SJCRH30 (cell line): Measurements from ENCODE around the gene IER2. TPM values are rescaled to one million over a fixed set of nuclear protein-coding genes. Genes with fewer than 3 reads are reported as not detected.

ENCODE experiments used
- DNase-seq, 2 experiments: peaks; one replicate each; pipeline ENCODE4 v3.0.0-alpha.2; 2015 to 2020
- H3K27ac ChIP-seq: fragments of 250-450 bp; sonication (Bioruptor Pico); 2 replicates; pipeline ENCODE4 v1.5.1; 2020; ENCODE audit warnings: mild to moderate bottlenecking, moderate library complexity
- H3K27me3 ChIP-seq: fragments of 250-450 bp; sonication (Bioruptor Pico); 2 replicates; pipeline ENCODE4 v1.5.1; 2020; ENCODE audit warnings: mild to moderate bottlenecking, moderate library complexity
- H3K36me3 ChIP-seq: fragments of 250-450 bp; sonication (Bioruptor Pico); 2 replicates; pipeline ENCODE4 v1.5.1; 2020; ENCODE audit warnings: mild to moderate bottlenecking, moderate library complexity
- H3K4me1 ChIP-seq: fragments of 250-450 bp; sonication (Bioruptor Pico); 2 replicates; pipeline ENCODE4 v1.5.1; 2020; ENCODE audit warnings: mild to moderate bottlenecking, moderate library complexity
- H3K4me3 ChIP-seq: fragments of 250-450 bp; sonication (Bioruptor Pico); 2 replicates; pipeline ENCODE4 v1.5.1; 2020; ENCODE audit warnings: mild to moderate bottlenecking, moderate library complexity
- H3K9me3 ChIP-seq: fragments of 250-450 bp; sonication (Bioruptor Pico); replicated peaks from 2 replicates; pipeline ENCODE4 v1.5.1; 2020; ENCODE audit warnings: mild to moderate bottlenecking, moderate library complexity
- total RNA-seq: library from RNA; depleted of rRNA; stranded (reverse); fragments of >200 nt; shearing (Covaris generic); gene quantifications from 2 replicates; pipeline ENCODE4 v1.2.3, GENCODE V29; 2014

The IER2 gene
- total RNA-seq, 1 experiment from 2014 or later, result 31.7 TPM

GRCh38 chr19:13116282-13117175 lies 33.7 kb upstream of the IER2 start, which contains the start of gene TRMT1:
Gene TRMT1, minus strand, starts transcription at chr19:13116740. Its CDS starts 341 bp downstream, at chr19:13116399.
- Histone ChIP-seq H3K4me1 (no peaks in the 10 kb centered on the region; the same call in 1 of the 2 replicates), H3K27me3 (no peaks in the 10 kb centered on the region), H3K27ac (peak within 1 kb of the TSS; percentile 95), H3K9me3 (no peaks in the 10 kb centered on the region), H3K36me3 (peaks cover 31% of the 10 kb centered on the region), H3K4me3 (peak within 1 kb of the TSS; percentile 83)
- DNase-seq, result peak; percentile 98

- peak overlapping the region; percentile 95; the same call in 1 of the 2 replicates for H3K27ac ChIP-seq
Measured at GRCh38 chr19:13117176-13117771, 32.9 kb upstream of the IER2 start.

GRCh38 chr19:13117772-13118423 lies 32.3 kb upstream of the IER2 start, which contains the start of gene NACC1:
Gene NACC1, plus strand, starts transcription at chr19:13118264. Its CDS starts 16,944 bp downstream, at chr19:13135208.
- Histone ChIP-seq H3K27me3 (no peaks in the 10 kb centered on the region), H3K27ac (peak within 1 kb of the TSS; percentile 67; the same call in 1 of the 2 replicates), H3K4me3 (peak within 1 kb of the TSS; percentile 98), H3K4me1 (no peaks in the 10 kb centered on the region; the same call in 1 of the 2 replicates), H3K9me3 (no peaks in the 10 kb centered on the region), H3K36me3 (peaks cover 30% of the 10 kb centered on the region)
- peak; percentile 96 to 98 for DNase-seq

More at GRCh38 chr19:13117176-13117771, 32.9 kb upstream of the IER2 start:
- no peaks in the 10 kb centered on the region; the same call in 1 of the 2 replicates for H3K4me1 ChIP-seq
- peak overlapping the region; percentile 83 for H3K4me3 ChIP-seq
- DNase-seq, result peak in 1 of 2 experiments; percentile 38
- no peaks in the 10 kb centered on the region for H3K27me3 ChIP-seq
- no peaks in the 10 kb centered on the region for H3K9me3 ChIP-seq
- peaks cover 30% of the 10 kb centered on the region for H3K36me3 ChIP-seq

GRCh38 chr19:13118424-13119193 lies 31.6 kb upstream of the IER2 start:
- peak overlapping the region; percentile 67; the same call in 1 of the 2 replicates for H3K27ac ChIP-seq
- peak; percentile 81 to 88 for DNase-seq
- H3K9me3 ChIP-seq, result no peaks in the 10 kb centered on the region
- peaks cover 28% of the 10 kb centered on the region for H3K36me3 ChIP-seq
- peak overlapping the region; percentile 98 for H3K4me3 ChIP-seq
- H3K27me3 ChIP-seq, result no peaks in the 10 kb centered on the region
- no peaks in the 10 kb centered on the region; the same call in 1 of the 2 replicates for H3K4me1 ChIP-seq

DNA sequence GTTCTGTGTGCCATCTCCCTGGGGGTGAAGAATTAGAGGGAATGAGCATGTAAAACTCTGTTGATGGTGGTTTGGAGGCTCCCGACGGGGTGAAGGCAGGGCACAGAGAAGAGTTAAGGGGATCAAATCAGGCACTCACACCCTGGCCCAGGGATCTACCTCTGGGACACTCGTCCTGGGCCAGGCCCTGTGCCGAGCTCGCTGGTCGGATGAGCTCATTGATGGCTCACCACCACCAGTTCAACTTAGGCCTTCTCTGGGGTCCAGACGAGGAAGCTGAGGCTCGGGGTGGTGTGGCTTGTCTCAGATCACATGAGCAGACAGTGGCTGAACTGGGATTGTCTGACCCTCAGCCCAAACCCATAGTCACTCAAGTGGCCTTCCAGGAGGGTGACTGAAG lies 30.6 kb upstream of the IER2 start:
- no peak for DNase-seq
- Histone ChIP-seq H3K9me3 (no peaks in the 10 kb centered on the region), H3K4me3 (no peak overlapping the region), H3K36me3 (peaks cover 27% of the 10 kb centered on the region), H3K27me3 (no peaks in the 10 kb centered on the region), H3K27ac (no peak overlapping the region), H3K4me1 (no peaks in the 10 kb centered on the region; the same call in 1 of the 2 replicates)

DNA sequence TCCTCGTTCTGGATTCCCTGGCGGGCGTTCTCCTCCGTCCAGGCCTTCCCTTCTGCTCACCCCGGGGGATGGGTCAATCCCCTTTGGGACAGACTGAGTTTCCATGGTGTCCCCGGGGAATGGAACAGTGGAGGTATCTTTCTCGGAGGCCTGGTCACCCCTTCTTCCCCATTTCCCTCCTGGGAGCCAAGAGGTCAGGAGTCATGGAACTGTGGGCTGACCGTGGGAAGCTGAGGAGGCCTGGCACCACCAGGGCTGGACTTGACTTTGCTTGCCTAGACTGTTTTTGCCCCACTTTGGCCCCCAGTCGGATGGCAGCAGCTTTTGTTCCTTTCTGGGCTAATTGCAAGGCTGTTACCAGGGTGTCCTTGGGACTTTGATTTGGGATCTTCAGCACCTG lies 30.2 kb upstream of the IER2 start:
- Histone ChIP-seq H3K36me3 (peaks cover 27% of the 10 kb centered on the region), H3K4me3 (no peak overlapping the region), H3K27ac (no peak overlapping the region), H3K4me1 (no peaks in the 10 kb centered on the region; the same call in 1 of the 2 replicates), H3K9me3 (no peaks in the 10 kb centered on the region), H3K27me3 (no peaks in the 10 kb centered on the region)
- DNase-seq, result no peak

- no peak for DNase-seq
- Histone ChIP-seq H3K27me3 (no peaks in the 10 kb centered on the region), H3K27ac (no peak overlapping the region), H3K36me3 (peaks cover 28% of the 10 kb centered on the region), H3K9me3 (no peaks in the 10 kb centered on the region), H3K4me3 (no peak overlapping the region), H3K4me1 (no peaks in the 10 kb centered on the region)
Measured at GRCh38 chr19:13120817-13121216, 29.4 kb upstream of the IER2 start.

GRCh38 chr19:13121551-13122274 lies 28.5 kb upstream of the IER2 start:
- no peak overlapping the region for H3K4me3 ChIP-seq
- H3K4me1 ChIP-seq, result 0 out of 2 replicates have a peak, but pooled peaks cover 3% of the 10 kb centered on the region
- no peaks in the 10 kb centered on the region for H3K9me3 ChIP-seq
- no peak overlapping the region for H3K27ac ChIP-seq
- no peak for DNase-seq
- peaks cover 35% of the 10 kb centered on the region for H3K36me3 ChIP-seq
- H3K27me3 ChIP-seq, result no peaks in the 10 kb centered on the region

GRCh38 chr19:13122275-13122878 lies 27.8 kb upstream of the IER2 start:
- peaks cover 4% of the 10 kb centered on the region for H3K4me1 ChIP-seq
- peaks cover 38% of the 10 kb centered on the region for H3K36me3 ChIP-seq
- no peaks in the 10 kb centered on the region for H3K9me3 ChIP-seq
- H3K27me3 ChIP-seq, result no peaks in the 10 kb centered on the region
- no peak for DNase-seq
- H3K27ac ChIP-seq, result no peak overlapping the region
- H3K4me3 ChIP-seq, result no peak overlapping the region

GRCh38 chr19:13122980-13123957 lies 26.9 kb upstream of the IER2 start:
- Histone ChIP-seq H3K9me3 (no peaks in the 10 kb centered on the region), H3K27ac (no peak overlapping the region)
- DNase-seq, result no peak

DNA sequence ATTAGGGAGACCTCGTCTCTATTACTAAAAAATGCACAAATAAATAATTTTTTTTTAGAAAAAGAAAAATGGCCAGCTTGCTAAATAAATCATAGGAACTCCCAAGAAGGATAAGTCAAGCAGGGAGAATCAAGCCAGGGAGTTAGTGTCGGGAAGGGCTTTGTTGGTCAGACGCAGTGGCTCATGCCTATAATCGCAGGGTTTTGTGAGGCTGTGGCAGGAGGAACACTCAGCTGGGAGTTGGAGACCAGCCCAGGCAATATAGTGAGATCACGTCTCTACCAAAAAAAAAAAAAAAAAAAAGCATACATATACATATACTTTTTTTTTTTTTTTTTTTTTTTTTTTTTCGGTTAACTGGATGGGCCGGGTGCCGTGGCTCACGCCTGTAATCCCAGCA lies 23.2 kb upstream of the IER2 start:
- Histone ChIP-seq H3K4me1 (peaks cover 17% of the 10 kb centered on the region), H3K27me3 (no peaks in the 10 kb centered on the region), H3K27ac (no peak overlapping the region), H3K36me3 (peaks cover 41% of the 10 kb centered on the region), H3K9me3 (no peaks in the 10 kb centered on the region), H3K4me3 (no peak overlapping the region)
- DNase-seq, result no peak

More at GRCh38 chr19:13122980-13123957, 26.9 kb upstream of the IER2 start:
- peaks cover 13% of the 10 kb centered on the region for H3K4me1 ChIP-seq
- no peak overlapping the region for H3K4me3 ChIP-seq
- peaks cover 38% of the 10 kb centered on the region for H3K36me3 ChIP-seq
- H3K27me3 ChIP-seq, result no peaks in the 10 kb centered on the region
